Stomach (tissue), 4 donors: ENCODE results near the gene NEDD9.

Source experiments
- EP300 ChIP-seq: sonication (generic); formaldehyde crosslinking; IDR thresholded peaks from one replicate; pipeline ENCODE4 v1.6.1; 2017; ENCODE audit warnings: antibody characterized with exemption
- POLR2A ChIP-seq, 4 donors: fragments of 450-650 bp; IDR thresholded peaks; one replicate each; pipeline ENCODE4 v1.6.1; 2016; ENCODE audit warnings: antibody characterized with exemption in 4 of 4, control low read depth in 2 of 4, mild to moderate bottlenecking in 1 of 4, moderate library complexity in 1 of 4
- TF ChIP-seq, protein P1 (sequence below), 7 experiments: fragments of 450-650 bp in 4 of 7; fragments of 200-600 bp in 3 of 7; sonication (generic) in 3 of 7; IDR thresholded peaks; one replicate each; pipeline ENCODE4 v1.5.1; 2016 to 2019; ENCODE audit warnings: antibody characterized with exemption in 7 of 7, control low read depth in 2 of 7, mild to moderate bottlenecking in 1 of 7

GRCh38 chr6:11248974-11249761 lies 16.7 kb upstream of the NEDD9 start:
- TF ChIP-seq POLR2A (IDR thresholded peaks at IDR 0.05) (no peak), EP300 (no peak)
- TF ChIP-seq, protein P1, sequence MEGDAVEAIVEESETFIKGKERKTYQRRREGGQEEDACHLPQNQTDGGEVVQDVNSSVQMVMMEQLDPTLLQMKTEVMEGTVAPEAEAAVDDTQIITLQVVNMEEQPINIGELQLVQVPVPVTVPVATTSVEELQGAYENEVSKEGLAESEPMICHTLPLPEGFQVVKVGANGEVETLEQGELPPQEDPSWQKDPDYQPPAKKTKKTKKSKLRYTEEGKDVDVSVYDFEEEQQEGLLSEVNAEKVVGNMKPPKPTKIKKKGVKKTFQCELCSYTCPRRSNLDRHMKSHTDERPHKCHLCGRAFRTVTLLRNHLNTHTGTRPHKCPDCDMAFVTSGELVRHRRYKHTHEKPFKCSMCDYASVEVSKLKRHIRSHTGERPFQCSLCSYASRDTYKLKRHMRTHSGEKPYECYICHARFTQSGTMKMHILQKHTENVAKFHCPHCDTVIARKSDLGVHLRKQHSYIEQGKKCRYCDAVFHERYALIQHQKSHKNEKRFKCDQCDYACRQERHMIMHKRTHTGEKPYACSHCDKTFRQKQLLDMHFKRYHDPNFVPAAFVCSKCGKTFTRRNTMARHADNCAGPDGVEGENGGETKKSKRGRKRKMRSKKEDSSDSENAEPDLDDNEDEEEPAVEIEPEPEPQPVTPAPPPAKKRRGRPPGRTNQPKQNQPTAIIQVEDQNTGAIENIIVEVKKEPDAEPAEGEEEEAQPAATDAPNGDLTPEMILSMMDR (IDR thresholded peaks at IDR 0.05): no peak
